Measurements from ENCODE around the gene NOC2L. TPM values are rescaled to one million over a fixed set of nuclear protein-coding genes. Genes with fewer than 3 reads are reported as not detected.
A peak's percentile ranks its signal among the peaks of the same experiment; 100 is the strongest.

Gene NOC2L
- total and polyA plus RNA-seq, 9 of the 15 experiments (the other 6 are each of a cell fraction or from before 2014, with no cell fraction given) = 4.0 to 410 (median 200) TPM

DNA sequence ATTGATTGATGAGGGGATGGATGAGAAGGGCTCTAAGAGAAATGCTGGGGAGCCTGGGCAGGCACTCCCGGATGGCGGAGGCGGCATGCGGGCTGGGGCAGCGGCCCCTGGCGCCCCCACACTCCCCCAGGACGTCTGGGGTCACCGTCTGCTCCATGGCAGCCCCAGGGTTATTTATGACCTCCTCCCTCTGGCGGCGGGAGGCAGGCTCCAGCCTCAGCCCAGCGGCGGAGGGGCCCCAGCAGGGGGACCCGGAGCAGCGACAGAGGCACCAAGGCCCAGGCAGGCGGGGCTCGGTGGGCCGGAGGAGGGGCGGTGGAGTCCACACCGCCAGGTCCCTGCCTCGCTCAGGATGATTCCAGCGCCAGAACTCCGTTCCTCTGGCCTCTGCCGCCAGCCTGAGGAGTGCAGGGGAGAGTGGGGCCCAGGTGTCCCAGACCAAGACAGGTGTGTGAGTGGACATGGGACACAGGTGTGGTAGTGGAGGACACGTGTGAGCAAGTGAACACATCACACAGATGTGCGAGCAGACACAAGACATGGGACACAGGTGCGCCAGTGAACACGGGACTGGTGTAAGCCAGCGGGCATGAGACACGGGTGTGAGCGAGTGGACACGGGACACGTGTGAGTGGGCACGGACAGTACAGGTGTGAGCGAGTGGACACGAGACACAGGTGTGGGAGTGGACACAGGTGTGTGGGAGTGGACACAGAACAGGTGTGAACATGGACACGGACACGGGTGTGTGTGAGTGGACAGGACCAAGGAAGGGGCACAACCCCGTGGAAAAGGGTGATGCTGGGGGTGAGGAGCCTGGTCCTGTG lies 37.8 kb downstream of the NOC2L start (continued):
- TF ChIP-seq, protein P1, sequence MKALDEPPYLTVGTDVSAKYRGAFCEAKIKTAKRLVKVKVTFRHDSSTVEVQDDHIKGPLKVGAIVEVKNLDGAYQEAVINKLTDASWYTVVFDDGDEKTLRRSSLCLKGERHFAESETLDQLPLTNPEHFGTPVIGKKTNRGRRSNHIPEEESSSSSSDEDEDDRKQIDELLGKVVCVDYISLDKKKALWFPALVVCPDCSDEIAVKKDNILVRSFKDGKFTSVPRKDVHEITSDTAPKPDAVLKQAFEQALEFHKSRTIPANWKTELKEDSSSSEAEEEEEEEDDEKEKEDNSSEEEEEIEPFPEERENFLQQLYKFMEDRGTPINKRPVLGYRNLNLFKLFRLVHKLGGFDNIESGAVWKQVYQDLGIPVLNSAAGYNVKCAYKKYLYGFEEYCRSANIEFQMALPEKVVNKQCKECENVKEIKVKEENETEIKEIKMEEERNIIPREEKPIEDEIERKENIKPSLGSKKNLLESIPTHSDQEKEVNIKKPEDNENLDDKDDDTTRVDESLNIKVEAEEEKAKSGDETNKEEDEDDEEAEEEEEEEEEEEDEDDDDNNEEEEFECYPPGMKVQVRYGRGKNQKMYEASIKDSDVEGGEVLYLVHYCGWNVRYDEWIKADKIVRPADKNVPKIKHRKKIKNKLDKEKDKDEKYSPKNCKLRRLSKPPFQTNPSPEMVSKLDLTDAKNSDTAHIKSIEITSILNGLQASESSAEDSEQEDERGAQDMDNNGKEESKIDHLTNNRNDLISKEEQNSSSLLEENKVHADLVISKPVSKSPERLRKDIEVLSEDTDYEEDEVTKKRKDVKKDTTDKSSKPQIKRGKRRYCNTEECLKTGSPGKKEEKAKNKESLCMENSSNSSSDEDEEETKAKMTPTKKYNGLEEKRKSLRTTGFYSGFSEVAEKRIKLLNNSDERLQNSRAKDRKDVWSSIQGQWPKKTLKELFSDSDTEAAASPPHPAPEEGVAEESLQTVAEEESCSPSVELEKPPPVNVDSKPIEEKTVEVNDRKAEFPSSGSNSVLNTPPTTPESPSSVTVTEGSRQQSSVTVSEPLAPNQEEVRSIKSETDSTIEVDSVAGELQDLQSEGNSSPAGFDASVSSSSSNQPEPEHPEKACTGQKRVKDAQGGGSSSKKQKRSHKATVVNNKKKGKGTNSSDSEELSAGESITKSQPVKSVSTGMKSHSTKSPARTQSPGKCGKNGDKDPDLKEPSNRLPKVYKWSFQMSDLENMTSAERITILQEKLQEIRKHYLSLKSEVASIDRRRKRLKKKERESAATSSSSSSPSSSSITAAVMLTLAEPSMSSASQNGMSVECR (CRISPR knock-in tag; IDR thresholded peaks at IDR 0.05) = no peak
- no peak for TF ChIP-seq ZC3H11A (IDR thresholded peaks at IDR 0.05; ENCODE audit: low read depth, low read length)
- peak; percentile 60; the same call in 1 of the 2 replicates for TF ChIP-seq KLF13 (tag; IDR thresholded peaks at IDR 0.05; ENCODE audit: borderline replicate concordance, low read depth)
- TF ChIP-seq ELF1 (tag; IDR thresholded peaks at IDR 0.05) = no peak
- no peak for TF ChIP-seq MTF1 (CRISPR knock-in tag; IDR thresholded peaks at IDR 0.05; ENCODE audit: borderline replicate concordance)
- TF ChIP-seq ZNF23 (CRISPR knock-in tag; IDR thresholded peaks at IDR 0.05) = no peak
- TF ChIP-seq SMARCB1 (IDR thresholded peaks at IDR 0.05; ENCODE audit: insufficient read length, low read depth) = no peak
- peak in 1 of 2 experiments; percentile 85; a peak in 2 of 4 replicates for TF ChIP-seq RCOR1 (IDR thresholded peaks at IDR 0.05; ENCODE audit: borderline replicate concordance in 1 of 2, low read depth in 2 of 2, low read length in 2 of 2)
- TF ChIP-seq, protein P2, sequence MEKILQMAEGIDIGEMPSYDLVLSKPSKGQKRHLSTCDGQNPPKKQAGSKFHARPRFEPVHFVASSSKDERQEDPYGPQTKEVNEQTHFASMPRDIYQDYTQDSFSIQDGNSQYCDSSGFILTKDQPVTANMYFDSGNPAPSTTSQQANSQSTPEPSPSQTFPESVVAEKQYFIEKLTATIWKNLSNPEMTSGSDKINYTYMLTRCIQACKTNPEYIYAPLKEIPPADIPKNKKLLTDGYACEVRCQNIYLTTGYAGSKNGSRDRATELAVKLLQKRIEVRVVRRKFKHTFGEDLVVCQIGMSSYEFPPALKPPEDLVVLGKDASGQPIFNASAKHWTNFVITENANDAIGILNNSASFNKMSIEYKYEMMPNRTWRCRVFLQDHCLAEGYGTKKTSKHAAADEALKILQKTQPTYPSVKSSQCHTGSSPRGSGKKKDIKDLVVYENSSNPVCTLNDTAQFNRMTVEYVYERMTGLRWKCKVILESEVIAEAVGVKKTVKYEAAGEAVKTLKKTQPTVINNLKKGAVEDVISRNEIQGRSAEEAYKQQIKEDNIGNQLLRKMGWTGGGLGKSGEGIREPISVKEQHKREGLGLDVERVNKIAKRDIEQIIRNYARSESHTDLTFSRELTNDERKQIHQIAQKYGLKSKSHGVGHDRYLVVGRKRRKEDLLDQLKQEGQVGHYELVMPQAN (IDR thresholded peaks at IDR 0.05; ENCODE audit: borderline replicate concordance) = no peak
- TF ChIP-seq, protein P3, sequence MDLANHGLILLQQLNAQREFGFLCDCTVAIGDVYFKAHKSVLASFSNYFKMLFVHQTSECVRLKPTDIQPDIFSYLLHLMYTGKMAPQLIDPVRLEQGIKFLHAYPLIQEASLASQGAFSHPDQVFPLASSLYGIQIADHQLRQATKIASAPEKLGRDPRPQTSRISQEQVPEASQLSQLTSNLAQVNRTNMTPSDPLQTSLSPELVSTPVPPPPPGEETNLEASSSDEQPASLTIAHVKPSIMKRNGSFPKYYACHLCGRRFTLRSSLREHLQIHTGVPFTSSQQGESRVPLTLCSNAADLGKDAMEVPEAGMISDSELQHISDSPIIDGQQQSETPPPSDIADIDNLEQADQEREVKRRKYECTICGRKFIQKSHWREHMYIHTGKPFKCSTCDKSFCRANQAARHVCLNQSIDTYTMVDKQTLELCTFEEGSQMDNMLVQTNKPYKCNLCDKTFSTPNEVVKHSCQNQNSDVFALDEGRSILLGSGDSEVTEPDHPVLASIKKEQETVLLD (IDR thresholded peaks at IDR 0.05) = peak; percentile 75
- TF ChIP-seq CREM (IDR thresholded peaks at IDR 0.05; ENCODE audit: low read depth) = peak; percentile 80
- TF ChIP-seq ADNP (tag; IDR thresholded peaks at IDR 0.05) = no peak
- peak; percentile 77 for TF ChIP-seq FOXM1 (IDR thresholded peaks at IDR 0.05; ENCODE audit: low read depth)
- no peak for TF ChIP-seq FOXM1 (CRISPR knock-in tag; IDR thresholded peaks at IDR 0.05; ENCODE audit: low read depth)
- no peak for TF ChIP-seq ETV5 (CRISPR knock-in tag; IDR thresholded peaks at IDR 0.05; ENCODE audit: low read depth)
- TF ChIP-seq TAF9B (IDR thresholded peaks at IDR 0.05; ENCODE audit: partially characterized antibody) = no peak
- no peak for TF ChIP-seq DDX20 (tag; IDR thresholded peaks at IDR 0.05; ENCODE audit: low read depth)
- peak; percentile 46 for TF ChIP-seq TBP (optimal IDR thresholded peaks at IDR 0.05; ENCODE audit: low read depth, low read length)
- TF ChIP-seq POLR2AphosphoS2 (IDR thresholded peaks at IDR 0.05; ENCODE audit: low read length) = no peak
- TF ChIP-seq KDM4B (IDR thresholded peaks at IDR 0.05; ENCODE audit: borderline replicate concordance in 2 of 2, low read depth in 1 of 2) = no peak
